Skeletal muscle satellite cell (primary cell): Measurements from ENCODE around the gene ADGRG2. TPM values are rescaled to one million over a fixed set of nuclear protein-coding genes. Genes with fewer than 3 reads are reported as not detected.

Experiments
- H3K27me3 ChIP-seq: 2 replicates; pipeline ENCODE4 v1.7.0; 2013; ENCODE audit warnings: low read length; ENCODE audit not compliant: control insufficient read depth, insufficient read depth
- H3K36me3 ChIP-seq: 2 replicates; pipeline ENCODE4 v1.7.0; 2013; ENCODE audit warnings: mild to moderate bottlenecking, control low read depth, low read length; ENCODE audit not compliant: insufficient read depth
- H3K4me1 ChIP-seq: 2 replicates; pipeline ENCODE4 v1.7.0; 2013; ENCODE audit warnings: low read length; ENCODE audit not compliant: control insufficient read depth, insufficient read depth
- H3K4me2 ChIP-seq: 2 replicates; pipeline ENCODE4 v1.7.0; 2013; ENCODE audit warnings: mild to moderate bottlenecking, low read length
- H3K4me3 ChIP-seq: 2 replicates; pipeline ENCODE4 v1.7.0; 2013; ENCODE audit warnings: low read length
- H3K9ac ChIP-seq: 2 replicates; pipeline ENCODE4 v1.7.0; 2013; ENCODE audit warnings: mild to moderate bottlenecking, low read depth, low read length, moderate library complexity
- H3K9me3 ChIP-seq: replicated peaks from 2 replicates; pipeline ENCODE4 v1.7.0; 2013; ENCODE audit warnings: mild to moderate bottlenecking, control low read depth, low read length
- total RNA-seq: library from RNA; depleted of rRNA; stranded (reverse); fragments of >200 nt; gene quantifications from 2 replicates; pipeline ENCODE4 v1.2.3, GENCODE V29; 2012; rRNA removed

Gene ADGRG2
- total RNA-seq = 1.7 and 3.3 TPM in 2 replicates

GRCh38 chrX:19121898-19122640 is at the start of gene ADGRG2:
ADGRG2 (minus strand) TSS chrX:19122468; CDS start chrX:19068834, 53,634 bp downstream.
- Histone ChIP-seq H3K9me3 (no peaks in the 10 kb centered on the region), H3K27me3 (peaks cover 3% of the 10 kb centered on the region), H3K9ac (no peak within 1 kb of the TSS), H3K4me2 (peak within 1 kb of the TSS; percentile 79), H3K36me3 (no peaks in the 10 kb centered on the region), H3K4me1 (no peaks in the 10 kb centered on the region), H3K4me3 (peak within 1 kb of the TSS; percentile 68)

- no peaks in the 10 kb centered on the region for H3K4me1 ChIP-seq
- no peak overlapping the region for H3K9ac ChIP-seq
- no peaks in the 10 kb centered on the region for H3K9me3 ChIP-seq
- H3K36me3 ChIP-seq = no peaks in the 10 kb centered on the region
- no peak overlapping the region for H3K4me3 ChIP-seq
- no peak overlapping the region for H3K4me2 ChIP-seq
- no peaks in the 10 kb centered on the region for H3K27me3 ChIP-seq
Measured at GRCh38 chrX:19168609-19169008, 46.3 kb upstream of the ADGRG2 start.

GRCh38 chrX:19162851-19163250 is 40.6 kb upstream of the ADGRG2 start:
- Histone ChIP-seq H3K4me3 (no peak overlapping the region), H3K9ac (no peak overlapping the region), H3K9me3 (peaks cover 3% of the 10 kb centered on the region), H3K4me2 (no peak overlapping the region), H3K4me1 (no peaks in the 10 kb centered on the region), H3K36me3 (no peaks in the 10 kb centered on the region), H3K27me3 (no peaks in the 10 kb centered on the region)

- H3K9me3 ChIP-seq = peaks cover 3% of the 10 kb centered on the region
- H3K4me3 ChIP-seq = no peak overlapping the region
- H3K4me1 ChIP-seq = no peaks in the 10 kb centered on the region
- no peak overlapping the region for H3K4me2 ChIP-seq
- H3K27me3 ChIP-seq = no peaks in the 10 kb centered on the region
- H3K36me3 ChIP-seq = no peaks in the 10 kb centered on the region
- no peak overlapping the region for H3K9ac ChIP-seq
Measured at GRCh38 chrX:19156186-19156585, 33.9 kb upstream of the ADGRG2 start.

- Histone ChIP-seq H3K4me3 (no peak overlapping the region), H3K36me3 (no peaks in the 10 kb centered on the region), H3K27me3 (no peaks in the 10 kb centered on the region), H3K9ac (no peak overlapping the region), H3K9me3 (no peaks in the 10 kb centered on the region), H3K4me1 (no peaks in the 10 kb centered on the region), H3K4me2 (no peak overlapping the region)
Measured at GRCh38 chrX:19152762-19153161, 30.5 kb upstream of the ADGRG2 start.

- H3K4me1 ChIP-seq = no peaks in the 10 kb centered on the region
- H3K36me3 ChIP-seq = no peaks in the 10 kb centered on the region
- no peaks in the 10 kb centered on the region for H3K9me3 ChIP-seq
- H3K4me2 ChIP-seq = no peak overlapping the region
- H3K4me3 ChIP-seq = no peak overlapping the region
- no peak overlapping the region for H3K9ac ChIP-seq
- no peaks in the 10 kb centered on the region for H3K27me3 ChIP-seq
Measured at GRCh38 chrX:19137067-19137466, 14.8 kb upstream of the ADGRG2 start.

- no peak overlapping the region for H3K4me2 ChIP-seq
- no peaks in the 10 kb centered on the region for H3K9me3 ChIP-seq
- H3K4me1 ChIP-seq = no peaks in the 10 kb centered on the region
- no peaks in the 10 kb centered on the region for H3K36me3 ChIP-seq
- no peak overlapping the region for H3K4me3 ChIP-seq
- H3K27me3 ChIP-seq = no peaks in the 10 kb centered on the region
- no peak overlapping the region for H3K9ac ChIP-seq
Measured at GRCh38 chrX:19133784-19134183, 11.5 kb upstream of the ADGRG2 start.

- no peaks in the 10 kb centered on the region for H3K27me3 ChIP-seq
- no peak overlapping the region for H3K4me3 ChIP-seq
- H3K36me3 ChIP-seq = no peaks in the 10 kb centered on the region
- no peak overlapping the region for H3K9ac ChIP-seq
- H3K4me2 ChIP-seq = no peak overlapping the region
- H3K9me3 ChIP-seq = no peaks in the 10 kb centered on the region
- H3K4me1 ChIP-seq = peaks cover 2% of the 10 kb centered on the region
Measured at GRCh38 chrX:19133231-19133630, 11.0 kb upstream of the ADGRG2 start.

- Histone ChIP-seq H3K36me3 (no peaks in the 10 kb centered on the region), H3K4me3 (no peak overlapping the region), H3K9ac (no peak overlapping the region), H3K9me3 (no peaks in the 10 kb centered on the region), H3K4me2 (no peak overlapping the region), H3K4me1 (peaks cover 12% of the 10 kb centered on the region), H3K27me3 (no peaks in the 10 kb centered on the region)
Measured at GRCh38 chrX:19130628-19131027, 8.4 kb upstream of the ADGRG2 start.

GRCh38 chrX:19129694-19130093 is 7.4 kb upstream of the ADGRG2 start:
- H3K9me3 ChIP-seq = no peaks in the 10 kb centered on the region
- H3K9ac ChIP-seq = no peak overlapping the region
- H3K4me2 ChIP-seq = no peak overlapping the region
- no peaks in the 10 kb centered on the region for H3K27me3 ChIP-seq
- H3K4me1 ChIP-seq = peaks cover 12% of the 10 kb centered on the region
- H3K36me3 ChIP-seq = no peaks in the 10 kb centered on the region
- H3K4me3 ChIP-seq = no peak overlapping the region

GRCh38 chrX:19127649-19128168 is 5.4 kb upstream of the ADGRG2 start:
- Histone ChIP-seq H3K36me3 (no peaks in the 10 kb centered on the region), H3K9ac (no peak overlapping the region), H3K27me3 (no peaks in the 10 kb centered on the region), H3K4me3 (no peak overlapping the region), H3K4me1 (peaks cover 12% of the 10 kb centered on the region), H3K9me3 (no peaks in the 10 kb centered on the region), H3K4me2 (peak overlapping the region; percentile 31)

- no peaks in the 10 kb centered on the region for H3K9me3 ChIP-seq
- no peak overlapping the region for H3K9ac ChIP-seq
- no peaks in the 10 kb centered on the region for H3K36me3 ChIP-seq
- H3K4me1 ChIP-seq = peaks cover 4% of the 10 kb centered on the region
- H3K27me3 ChIP-seq = peaks cover 3% of the 10 kb centered on the region
- H3K4me3 ChIP-seq = no peak overlapping the region
- peak overlapping the region; percentile 72 for H3K4me2 ChIP-seq
Measured at GRCh38 chrX:19122641-19123009, 357 bp upstream of the ADGRG2 start.
